Stimulated activated CD4-positive, alpha-beta T cell treated with anti-CD3 and anti-CD28 coated beads, Interleukin-15, amount 100 ng/mL, for 48 hours (primary cell): ENCODE results near the gene TESMIN.

Experiments
- DNase-seq, 2 donors: peaks; one replicate each; pipeline ENCODE4 v3.0.0-alpha.2; 2020; ENCODE audit warnings: low read depth in 2 of 2

The TESMIN gene

DNA sequence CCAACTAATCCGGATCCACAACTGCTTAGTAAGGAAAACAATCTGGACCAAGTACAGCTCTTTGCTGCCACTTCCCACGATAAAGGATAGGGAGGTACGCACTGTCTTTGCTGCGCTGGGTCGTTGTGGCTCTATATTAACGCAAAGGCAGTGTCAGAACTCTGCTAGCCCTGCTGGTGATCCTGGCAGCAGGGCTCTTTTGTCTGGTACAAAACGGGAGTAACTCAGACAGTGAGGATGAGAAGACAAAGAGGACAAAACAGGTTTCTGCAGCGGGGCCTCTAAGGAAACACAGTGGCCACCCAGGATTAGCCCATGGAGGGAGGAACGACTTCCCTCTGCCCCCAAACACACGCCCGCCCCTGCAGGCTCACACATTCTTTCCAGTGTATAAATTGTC lies 40.9 kb downstream of the TESMIN start:
- no peak for DNase-seq

DNA sequence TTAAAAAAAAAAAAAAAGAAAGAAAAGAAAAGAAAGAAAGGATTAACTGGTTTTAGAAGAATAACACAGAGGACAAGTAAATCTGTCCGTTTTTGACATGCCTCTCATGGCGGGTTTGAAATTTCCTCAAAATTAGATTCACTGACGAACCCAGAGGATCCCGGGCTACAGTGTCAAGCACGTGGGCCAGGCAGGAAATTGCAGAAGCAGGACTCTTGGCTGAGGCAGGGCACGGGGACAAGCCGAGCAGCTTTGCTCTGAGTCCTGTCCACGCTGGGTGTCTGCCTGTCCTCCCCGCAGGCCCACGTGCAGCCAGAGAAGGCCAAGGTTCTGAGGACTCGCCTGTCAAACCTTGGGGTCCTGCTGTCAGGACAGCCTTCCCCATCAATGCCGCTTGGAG lies 42.3 kb downstream of the TESMIN start:
- no peak for DNase-seq

DNA sequence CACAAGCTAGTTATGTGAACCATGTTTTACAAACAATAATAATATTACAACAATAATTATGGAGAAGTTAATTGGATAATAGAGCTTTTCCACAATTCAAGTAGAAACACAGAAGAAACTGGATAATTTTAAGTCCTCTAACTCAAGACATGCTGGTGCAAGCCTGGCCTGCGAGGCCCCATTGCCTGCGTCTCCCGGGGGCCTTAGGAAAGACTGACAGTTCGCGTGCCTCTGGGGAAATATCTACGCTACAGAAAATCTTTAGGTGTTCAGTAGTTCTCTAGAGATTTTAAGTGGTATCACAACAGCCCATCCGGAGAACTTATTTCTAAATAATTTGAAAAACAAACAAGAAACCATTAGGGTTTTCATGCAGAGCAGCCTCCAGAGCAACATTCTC lies 43.8 kb downstream of the TESMIN start:
- DNase-seq, result no peak

DNA sequence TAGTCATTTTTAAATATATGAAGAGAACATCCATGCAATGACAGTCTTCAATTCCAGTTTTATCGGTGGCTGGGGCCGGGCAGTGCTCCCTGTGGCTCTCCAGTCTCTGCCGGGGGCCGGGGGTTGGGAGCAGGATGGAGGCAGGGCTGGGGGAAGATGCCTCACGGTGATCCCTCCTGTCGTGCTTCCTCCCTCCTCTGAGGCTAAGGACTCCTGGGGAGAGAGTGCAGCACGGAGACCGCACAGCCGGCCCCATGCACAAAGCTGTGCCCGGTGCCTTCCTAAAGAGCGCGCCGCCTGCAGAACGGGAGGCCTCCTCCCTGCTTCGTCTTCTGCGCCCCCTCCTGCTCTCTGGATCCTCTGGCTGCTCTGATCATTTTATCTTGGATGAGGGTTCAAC lies 46.4 kb downstream of the TESMIN start:
- DNase-seq, result no peak

DNA sequence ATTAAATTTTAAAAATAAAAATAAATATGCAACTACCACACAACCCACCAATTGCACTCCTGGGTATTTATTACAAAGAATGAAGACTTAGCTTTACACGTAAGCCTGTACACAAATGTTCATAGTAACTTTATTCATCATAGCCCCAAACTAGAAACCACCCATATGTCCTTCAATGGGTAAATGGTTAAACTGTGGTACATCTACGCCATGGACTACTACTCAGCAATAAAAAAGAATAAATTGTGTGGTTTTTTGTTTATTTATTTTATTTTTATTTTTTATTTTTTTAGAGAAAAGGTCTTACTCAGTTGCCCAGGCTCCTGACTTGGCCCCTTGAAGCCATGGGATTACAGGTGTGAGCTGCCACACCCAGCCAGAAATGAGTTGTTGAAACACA lies 52.3 kb downstream of the TESMIN start:
- no peak for DNase-seq

DNA sequence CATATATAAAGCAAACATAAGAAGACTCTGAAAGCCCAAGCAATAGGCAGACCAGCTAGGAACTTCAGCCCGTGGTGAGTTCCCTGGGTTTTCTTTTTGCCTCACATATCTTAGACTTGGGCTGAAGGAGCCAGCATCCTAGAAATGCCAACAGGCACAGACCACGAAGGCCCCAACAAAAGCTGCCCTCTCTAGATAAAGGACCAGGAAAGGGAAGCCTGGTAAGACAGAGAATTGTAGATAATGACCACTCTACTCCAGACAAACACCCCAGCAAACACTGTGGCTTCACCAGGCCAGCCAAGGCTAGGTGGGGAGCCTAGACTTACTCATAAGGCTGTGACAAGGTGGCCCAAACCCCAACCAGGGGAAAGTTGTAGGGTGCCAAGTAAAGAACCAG lies 55.8 kb downstream of the TESMIN start:
- no peak for DNase-seq

DNA sequence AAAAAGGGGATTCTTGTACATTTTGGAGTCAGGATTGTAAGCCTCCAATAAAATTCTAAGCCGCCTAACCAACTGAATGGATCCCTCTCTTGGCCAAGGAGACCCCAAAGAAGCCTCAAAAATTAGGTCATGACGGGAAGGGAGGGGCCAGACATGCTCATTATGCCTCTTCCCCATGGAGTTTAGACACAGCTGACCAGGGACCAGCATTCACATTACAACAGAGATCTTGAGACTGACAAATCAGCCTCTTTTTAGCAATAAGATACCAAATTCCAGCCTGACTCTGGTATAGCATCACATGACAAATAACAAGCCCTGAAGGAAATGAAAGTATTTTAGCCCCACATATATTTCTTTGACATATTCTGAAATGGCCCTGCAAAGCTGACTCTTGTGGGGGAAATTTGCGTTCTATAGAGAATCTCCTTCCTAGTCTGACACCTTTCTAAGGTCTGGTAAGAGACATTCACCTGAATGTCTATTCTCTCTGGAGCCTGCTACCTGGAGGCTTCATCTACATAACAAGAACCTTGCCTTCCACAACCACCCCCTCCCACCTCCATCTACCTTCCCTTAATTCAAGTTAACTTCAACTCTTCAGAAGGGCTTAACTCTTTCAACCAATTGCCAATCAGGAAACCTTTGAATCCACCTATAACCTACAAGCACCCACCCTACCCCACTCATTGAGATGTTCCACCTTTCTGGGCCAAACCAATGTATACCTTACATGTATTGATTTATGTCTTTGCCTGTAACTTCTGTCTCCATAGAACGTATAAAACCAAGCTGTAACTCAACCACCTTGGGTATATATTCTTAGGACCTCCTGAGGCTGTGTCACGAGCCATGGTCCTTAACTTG lies 56.7 kb downstream of the TESMIN start:
- no peak for DNase-seq

DNA sequence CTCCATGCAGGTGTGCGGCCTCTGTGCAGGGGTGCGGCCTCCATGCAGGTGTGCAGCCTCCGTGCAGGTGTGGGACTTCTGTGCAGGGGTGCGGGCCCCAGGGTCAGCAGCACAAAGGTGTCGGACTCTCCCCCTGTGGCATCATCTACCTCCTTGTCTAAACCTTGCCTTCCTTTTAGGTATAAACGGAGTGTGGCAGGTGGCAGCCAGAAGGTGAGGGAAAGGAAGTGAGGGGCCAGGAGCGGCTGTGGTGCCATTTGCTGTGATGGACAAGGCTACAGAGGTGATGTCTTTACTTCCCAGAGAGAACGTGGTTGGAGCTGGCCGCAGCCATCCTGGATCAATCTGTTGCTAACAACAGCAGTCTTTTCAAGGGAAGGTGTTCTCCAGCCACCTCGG lies 57.8 kb downstream of the TESMIN start:
- DNase-seq, result no peak

DNA sequence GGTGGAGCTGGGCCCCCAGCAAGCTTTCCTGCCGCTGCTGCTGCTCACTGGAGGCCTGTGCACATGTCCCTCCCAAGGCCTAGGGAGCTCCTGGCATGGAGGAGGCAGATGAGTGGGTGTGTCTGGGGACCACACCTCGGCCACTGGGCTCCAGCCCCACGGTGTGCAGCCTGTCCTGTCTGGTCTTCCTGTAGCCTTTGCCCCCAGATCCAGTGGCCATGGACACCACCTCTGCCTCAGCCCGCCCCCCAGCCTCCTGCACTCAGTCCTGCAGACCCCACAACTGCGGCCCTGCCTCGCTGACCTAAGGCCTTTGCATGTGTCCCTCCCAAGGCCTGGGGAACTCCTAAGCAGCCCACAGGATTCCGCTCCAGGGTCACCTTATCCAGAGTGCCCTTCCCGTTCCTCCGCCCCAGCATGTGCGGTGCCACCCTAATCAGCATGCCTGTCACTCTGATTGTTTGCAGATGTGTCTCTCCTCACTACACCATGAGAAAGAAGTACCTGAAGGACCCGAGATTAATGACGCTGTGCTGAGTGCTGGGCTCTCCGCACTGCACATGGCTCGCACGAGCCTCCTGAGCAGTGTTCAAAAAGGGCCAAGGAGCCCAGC lies 58.3 kb downstream of the TESMIN start:
- DNase-seq, result no peak

DNA sequence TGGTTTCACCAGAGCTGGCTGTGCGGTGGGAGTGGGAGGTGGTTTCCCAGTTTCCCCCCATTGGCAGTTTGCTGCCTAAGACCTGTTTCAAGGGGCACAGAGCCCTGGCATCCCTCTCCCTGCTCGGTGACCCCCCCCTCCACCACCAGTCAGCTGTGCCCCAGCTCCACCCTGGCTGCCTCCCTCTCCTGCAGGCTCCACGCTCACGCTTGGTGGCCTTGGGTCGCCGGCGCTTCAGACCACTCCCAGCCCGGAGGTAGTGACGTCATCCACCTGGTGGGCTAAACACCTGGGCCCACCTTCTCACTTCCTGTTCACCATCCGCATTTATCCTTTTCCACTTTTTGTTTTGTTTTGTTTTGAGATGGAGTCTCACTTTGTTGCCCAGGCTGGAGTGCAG lies 59.2 kb downstream of the TESMIN start:
- no peak for DNase-seq

DNA sequence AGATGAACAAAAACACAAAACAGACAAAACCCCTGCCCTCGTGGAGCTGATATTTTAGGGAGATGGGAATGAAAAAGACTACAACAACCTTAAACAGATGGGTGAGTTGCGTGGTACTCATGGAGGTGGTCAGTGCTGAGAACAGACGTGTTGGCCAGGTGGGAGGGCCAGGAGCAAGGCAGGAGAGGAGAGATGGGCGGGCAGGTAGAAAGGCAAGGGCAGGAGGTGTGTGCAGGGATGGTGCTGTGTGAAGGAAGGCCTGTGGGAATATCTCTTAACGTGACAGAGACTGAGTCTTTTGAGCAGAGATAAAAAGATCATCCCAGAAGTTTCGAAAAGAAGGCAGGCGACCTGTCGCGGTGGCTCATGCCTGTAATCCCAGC lies 59.9 kb downstream of the TESMIN start:
- DNase-seq, result no peak

DNA sequence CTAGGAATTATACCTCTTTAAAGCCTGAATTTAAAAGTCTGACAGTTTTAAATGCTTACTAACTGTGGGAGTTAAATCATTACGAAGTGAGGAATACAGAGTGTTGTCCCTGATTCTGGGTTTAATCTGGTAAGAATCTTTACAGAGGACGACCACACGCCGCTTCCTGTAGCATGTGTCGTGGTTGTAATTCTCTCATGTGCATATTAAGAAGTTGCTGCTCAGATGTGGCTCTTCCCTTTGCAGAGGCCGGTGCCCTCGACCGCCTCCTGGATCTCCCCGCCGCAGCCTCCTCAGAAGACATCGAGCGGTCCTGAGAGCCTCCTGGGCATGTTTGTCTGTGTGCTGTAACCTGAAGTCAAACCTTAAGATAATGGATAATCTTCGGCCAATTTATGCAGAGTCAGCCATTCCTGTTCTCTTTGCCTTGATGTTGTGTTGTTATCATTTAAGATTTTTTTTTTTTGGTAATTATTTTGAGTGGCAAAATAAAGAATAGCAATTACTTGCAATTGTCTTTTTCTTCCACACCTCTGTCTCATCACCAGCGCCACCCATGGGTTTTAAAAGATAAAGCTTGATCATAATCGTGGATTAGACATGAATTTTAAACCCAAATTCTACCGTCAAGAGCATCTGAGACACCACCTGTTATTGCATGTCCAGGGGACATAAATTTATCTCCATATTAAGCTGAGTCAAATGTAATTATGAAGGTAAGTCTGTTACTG lies 60.5 kb downstream of the TESMIN start:
- DNase-seq, result no peak

DNA sequence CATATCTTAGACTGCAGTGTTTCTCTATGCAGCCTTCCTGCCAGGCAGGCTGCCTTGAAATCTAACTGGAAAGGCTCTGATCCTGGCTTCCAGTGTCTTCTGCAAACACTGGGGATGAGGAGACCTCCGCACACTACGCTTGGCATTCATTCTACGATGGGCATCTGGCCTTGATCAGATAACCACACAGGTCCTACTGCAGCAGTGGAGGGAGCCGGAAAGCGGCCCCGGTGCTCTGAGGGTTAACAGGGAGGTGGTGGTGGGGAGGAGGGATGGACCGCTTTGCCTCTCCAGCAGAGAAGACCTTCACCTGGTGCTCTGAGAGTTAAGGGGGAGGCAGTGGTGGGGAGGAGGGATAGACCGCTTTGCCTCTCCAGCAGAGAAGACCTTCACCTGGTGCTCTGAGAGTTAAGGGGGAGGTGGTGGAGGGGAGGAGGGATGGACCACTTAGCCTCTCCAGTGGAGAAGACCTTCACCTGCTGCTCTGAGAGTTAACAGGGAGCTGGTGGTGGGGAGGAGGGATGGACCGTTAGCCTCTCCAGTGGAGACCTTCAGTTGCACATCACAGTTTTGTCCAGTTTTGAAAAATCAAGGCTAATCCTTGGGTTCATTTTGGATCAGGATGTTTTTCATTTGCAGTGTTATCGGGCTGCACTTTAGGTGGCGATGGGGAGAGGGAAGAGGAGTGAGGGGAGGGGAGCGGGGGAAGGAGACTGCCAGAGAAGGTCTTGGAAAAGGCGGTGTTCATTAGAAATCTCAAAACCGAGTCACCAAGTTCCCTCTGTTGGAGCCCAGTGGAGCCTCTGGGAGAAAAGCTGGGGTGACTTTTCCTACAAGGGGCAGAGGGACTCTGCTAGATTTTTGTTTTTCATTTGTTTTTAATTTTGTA lies 61.3 kb downstream of the TESMIN start:
- no peak for DNase-seq

DNA sequence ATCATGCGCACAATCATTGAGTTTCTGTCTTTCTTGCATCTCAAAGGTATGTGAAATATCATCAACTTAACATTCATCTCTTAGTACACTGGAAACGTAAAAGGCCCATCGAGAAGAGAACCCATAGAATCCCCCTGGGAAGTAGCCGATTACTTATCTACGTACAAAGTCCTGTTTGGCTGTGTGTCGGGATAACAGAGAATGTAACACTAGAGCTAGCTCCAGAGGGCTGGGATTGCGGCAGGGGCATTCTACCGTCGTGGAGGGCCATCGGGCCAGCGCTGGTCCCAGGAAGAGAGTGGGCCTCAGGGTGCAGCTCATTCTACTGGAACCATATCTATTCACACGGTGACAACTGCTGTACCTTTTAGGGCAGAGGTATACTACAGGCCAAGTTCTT lies 62.4 kb downstream of the TESMIN start:
- no peak for DNase-seq

DNA sequence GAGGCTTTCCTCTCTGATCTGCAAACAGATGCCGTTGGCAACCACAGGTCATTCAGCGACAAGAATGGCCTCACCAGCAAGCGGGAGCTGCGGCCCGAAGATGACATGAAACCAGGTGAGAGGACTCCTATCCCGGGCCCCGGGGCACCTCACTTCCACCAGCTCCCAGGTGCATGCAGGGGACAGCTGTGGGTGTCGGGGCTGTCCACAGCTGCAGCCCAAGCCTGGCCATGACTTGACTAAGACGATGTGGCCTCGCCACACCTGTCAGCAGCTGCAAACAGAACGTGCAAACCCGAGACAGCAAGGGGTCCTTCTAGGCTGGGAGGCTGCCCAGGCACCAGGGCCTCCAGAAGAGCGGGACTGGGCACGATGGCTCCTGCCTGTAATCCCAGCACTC lies 63.3 kb downstream of the TESMIN start:
- no peak for DNase-seq

DNA sequence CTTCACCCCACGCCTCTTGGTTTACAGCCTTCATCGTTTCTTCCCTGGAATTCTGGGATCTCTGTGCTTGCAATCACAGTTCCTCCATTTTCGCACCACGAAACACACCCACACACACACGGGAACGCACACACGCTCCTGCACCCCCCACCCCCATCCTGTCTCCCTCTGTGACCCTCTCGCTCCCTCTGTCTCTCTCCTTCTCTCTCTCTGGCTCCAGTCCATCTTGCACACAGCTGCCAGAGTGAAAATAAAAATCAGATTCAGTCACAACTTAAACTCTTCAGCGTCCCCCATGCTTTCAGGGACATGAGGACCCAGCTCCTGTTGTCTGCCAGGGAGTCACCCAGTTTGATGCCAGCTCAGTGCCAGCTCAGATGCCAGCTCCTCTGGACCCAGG lies 64.0 kb downstream of the TESMIN start:
- no peak for DNase-seq

DNA sequence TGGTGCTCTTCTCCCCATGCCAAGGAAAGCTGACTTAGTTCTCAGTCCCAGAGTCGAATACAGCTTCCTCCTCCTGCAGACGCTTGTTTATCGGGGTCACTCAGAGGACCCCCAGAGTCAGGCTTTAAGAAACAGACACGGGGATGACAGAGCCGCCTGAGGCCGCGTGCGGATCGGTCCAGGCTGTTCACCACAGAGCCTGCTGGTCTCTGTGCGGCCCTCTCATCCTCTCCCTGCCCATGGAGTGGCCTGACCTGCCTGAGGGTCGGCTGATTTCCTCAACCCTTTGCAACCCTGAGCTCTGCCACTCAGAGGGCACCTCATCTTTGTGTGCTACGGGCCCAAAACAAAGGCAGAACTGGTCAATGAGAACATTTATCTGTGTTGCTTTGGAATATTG lies 64.8 kb downstream of the TESMIN start:
- DNase-seq, result no peak

DNA sequence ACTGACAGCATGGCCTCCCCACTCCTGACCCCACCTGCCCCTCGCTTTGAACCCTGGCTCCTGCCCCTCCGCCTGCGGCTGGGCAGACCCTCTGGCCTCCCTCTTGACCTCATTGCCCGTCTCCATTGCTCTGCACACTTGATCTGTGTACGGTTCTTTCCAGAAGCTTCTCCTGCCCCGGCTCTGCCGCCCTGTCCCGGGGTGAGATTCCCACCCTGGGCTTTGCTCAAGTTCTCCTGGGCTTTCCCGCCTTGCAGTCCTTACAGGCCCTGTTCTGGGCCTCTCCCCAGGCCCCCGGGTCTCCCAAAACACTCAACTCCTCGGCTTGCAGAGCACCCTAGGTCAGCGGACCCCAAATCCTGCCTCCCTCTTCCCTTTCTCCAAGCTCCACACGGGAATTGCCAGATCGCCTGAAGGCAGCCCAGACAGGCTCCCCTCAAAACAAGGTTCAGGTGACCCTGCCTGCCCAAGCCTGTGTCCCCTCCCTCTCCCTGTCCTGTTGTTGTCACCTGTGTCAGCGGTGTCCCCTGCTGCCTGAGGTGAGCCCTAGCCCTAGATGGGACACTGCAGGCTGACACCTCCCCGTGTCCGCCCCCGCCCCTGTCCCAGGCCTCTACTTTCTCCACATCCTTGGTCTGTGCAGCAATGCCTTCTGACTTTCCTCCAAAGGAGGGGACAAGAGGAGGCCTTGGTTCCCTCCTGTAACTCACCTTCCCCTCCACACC lies 65.5 kb downstream of the TESMIN start:
- DNase-seq, result no peak

DNA sequence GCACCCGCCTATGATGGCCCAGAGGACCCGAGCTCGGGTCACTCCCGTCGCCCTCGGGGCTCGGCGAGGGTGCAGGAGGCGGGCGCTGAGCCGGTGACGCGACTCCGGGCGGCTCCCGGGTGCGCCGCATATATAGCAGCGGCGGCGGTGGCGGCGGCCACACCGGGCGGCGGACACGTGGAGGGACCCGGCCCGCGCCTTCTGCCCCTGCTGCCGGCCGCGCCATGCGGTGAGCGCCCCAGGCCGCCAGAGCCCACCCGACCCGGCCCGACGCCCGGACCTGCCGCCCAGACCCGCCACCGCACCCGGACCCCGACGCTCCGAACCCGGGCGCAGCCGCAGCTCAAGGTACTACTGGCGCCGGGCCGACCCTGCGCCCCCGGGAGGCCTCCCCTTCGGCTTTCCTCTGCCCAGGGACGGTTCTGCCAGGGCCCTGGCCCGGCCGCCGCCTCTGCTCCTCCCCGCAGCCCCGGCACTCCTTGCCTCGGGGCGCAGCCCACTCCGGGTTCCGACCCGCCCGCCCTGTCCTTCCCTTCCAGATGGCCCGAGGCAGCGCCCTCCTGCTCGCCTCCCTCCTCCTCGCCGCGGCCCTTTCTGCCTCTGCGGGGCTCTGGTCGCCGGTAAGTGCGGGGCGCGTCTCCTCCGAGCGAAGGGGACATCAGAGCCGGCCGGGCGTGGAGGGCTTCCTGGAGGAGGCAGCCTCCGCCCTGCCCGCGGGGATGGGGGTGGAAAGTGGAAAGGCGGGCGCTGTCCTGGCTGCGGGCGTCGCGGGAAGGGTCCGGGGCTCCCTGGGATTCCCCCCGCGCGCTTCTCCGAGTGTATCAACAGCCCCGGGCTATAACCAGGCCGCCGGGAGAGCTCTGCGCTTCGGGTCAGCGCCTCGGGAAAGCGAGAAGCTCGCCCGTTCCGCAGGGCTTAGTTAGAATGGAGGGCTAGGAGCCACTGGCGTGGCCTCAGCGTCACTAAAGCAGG lies 66.6 kb downstream of the TESMIN start, which contains the start of gene GAL:
TSS of gene GAL (plus strand) at position 160 of the 972 bp plus-strand sequence. CDS start at position 540, 380 bp downstream.
- no peak for DNase-seq
